Measurements from ENCODE around the gene RSRP1. TPM values are rescaled to one million over a fixed set of nuclear protein-coding genes. Genes with fewer than 3 reads are reported as not detected.

The RSRP1 gene
- total and polyA plus RNA-seq, 2 of the 13 experiments (the other 11 are each of a cell fraction or from before 2014, with no cell fraction given) = 43.9 to 52.8 TPM

GRCh38 chr1:25247829-25248754 lies 838 bp upstream of the RSRP1 start (continued):
- TF ChIP-seq ZFP41 (CRISPR knock-in tag; IDR thresholded peaks at IDR 0.05; ENCODE audit: borderline replicate concordance) (no peak), PBX2 (CRISPR knock-in tag; IDR thresholded peaks at IDR 0.05) (no peak), ZNF234 (CRISPR knock-in tag; conservative IDR thresholded peaks at IDR 0.05) (no peak), CENPT (CRISPR knock-in tag; IDR thresholded peaks at IDR 0.05; ENCODE audit: low read depth) (no peak), ZNF547 (CRISPR knock-in tag; IDR thresholded peaks at IDR 0.05) (no peak), ZNF816 (CRISPR knock-in tag; IDR thresholded peaks at IDR 0.05; ENCODE audit: borderline replicate concordance) (no peak), MAF1 (CRISPR knock-in tag; IDR thresholded peaks at IDR 0.05; ENCODE audit: borderline replicate concordance) (no peak), TAF15 (IDR thresholded peaks at IDR 0.05; ENCODE audit: low read depth, low read length, poor library complexity, severe bottlenecking) (no peak), RBFOX2 (IDR thresholded peaks at IDR 0.05; ENCODE audit: low read depth, low read length) (no peak), PATZ1 (CRISPR knock-in tag; IDR thresholded peaks at IDR 0.05) (no peak), RERE (CRISPR knock-in tag; IDR thresholded peaks at IDR 0.05; ENCODE audit: low read depth) (no peak), AKAP8 (CRISPR knock-in tag; IDR thresholded peaks at IDR 0.05) (no peak), ZNF281 (CRISPR knock-in tag; IDR thresholded peaks at IDR 0.05; ENCODE audit: borderline replicate concordance) (no peak), ZNF20 (CRISPR knock-in tag; IDR thresholded peaks at IDR 0.05) (no peak), SP140L (CRISPR knock-in tag; IDR thresholded peaks at IDR 0.05; ENCODE audit: borderline replicate concordance) (no peak), MED13 (CRISPR knock-in tag; IDR thresholded peaks at IDR 0.05) (no peak), ZBTB7B (CRISPR knock-in tag; IDR thresholded peaks at IDR 0.05) (no peak), JUND (CRISPR knock-in tag; IDR thresholded peaks at IDR 0.05) (no peak)
